HUES6 (cell line): ENCODE results near the gene SMNDC1.
"Not testable (repeated sequence)": the region's sequence is repeated elsewhere in the genome, so short reads cannot be mapped to it uniquely, and the experiment has no call there.

ENCODE experiments used
- H3K27ac ChIP-seq: 2 replicates; pipeline ENCODE4 v1.7.0; 2013; ENCODE audit warnings: low read depth, mild to moderate bottlenecking, low read length, inconsistent platforms
- H3K27me3 ChIP-seq: 2 replicates; pipeline ENCODE4 v1.6.1; 2013; ENCODE audit warnings: low read length; ENCODE audit not compliant: control insufficient read depth, insufficient read depth
- H3K36me3 ChIP-seq: 2 replicates; pipeline ENCODE4 v1.6.1; 2013; ENCODE audit warnings: low read length; ENCODE audit not compliant: control insufficient read depth, insufficient read depth
- H3K4me1 ChIP-seq: 2 replicates; pipeline ENCODE4 v1.6.1; 2013; ENCODE audit warnings: low read length; ENCODE audit not compliant: control insufficient read depth, insufficient read depth
- H3K4me3 ChIP-seq: 2 replicates; pipeline ENCODE4 v1.5.1; 2013; ENCODE audit warnings: low read depth, low read length
- H3K9ac ChIP-seq: one replicate; pipeline ENCODE4 v1.6.1; 2013; ENCODE audit warnings: mild to moderate bottlenecking, low read length
- H3K9me3 ChIP-seq: 2 replicates; pipeline ENCODE4 v1.6.1; 2013; ENCODE audit warnings: low read depth, low read length; ENCODE audit not compliant: control insufficient read depth, insufficient read depth

SMNDC1 gene

GRCh38 chr10:110343947-110344346 is 39.2 kb upstream of the SMNDC1 start:
- Histone ChIP-seq H3K36me3 (no peaks in the 10 kb centered on the region), H3K27ac (no peak overlapping the region), H3K9ac (no peak overlapping the region), H3K4me3 (no peak overlapping the region), H3K9me3 (no peaks in the 10 kb centered on the region), H3K4me1 (no peaks in the 10 kb centered on the region), H3K27me3 (no peaks in the 10 kb centered on the region)

- Histone ChIP-seq H3K36me3 (no peaks in the 10 kb centered on the region), H3K27ac (no peak overlapping the region), H3K9ac (no peak overlapping the region), H3K4me3 (no peak overlapping the region), H3K27me3 (no peaks in the 10 kb centered on the region), H3K4me1 (peaks cover 10% of the 10 kb centered on the region), H3K9me3 (no peaks in the 10 kb centered on the region)
Measured at GRCh38 chr10:110340816-110341215, 36.1 kb upstream of the SMNDC1 start.

- Histone ChIP-seq H3K27ac (no peak overlapping the region), H3K4me3 (no peak overlapping the region), H3K27me3 (no peaks in the 10 kb centered on the region), H3K9ac (no peak overlapping the region), H3K4me1 (peaks cover 16% of the 10 kb centered on the region), H3K9me3 (no peaks in the 10 kb centered on the region), H3K36me3 (no peaks in the 10 kb centered on the region)
Measured at GRCh38 chr10:110340122-110340521, 35.4 kb upstream of the SMNDC1 start.

GRCh38 chr10:110337906-110338305 is 33.2 kb upstream of the SMNDC1 start:
- H3K27ac ChIP-seq: no peak overlapping the region
- H3K9ac ChIP-seq: no peak overlapping the region
- H3K36me3 ChIP-seq: no peaks in the 10 kb centered on the region

GRCh38 chr10:110337401-110337800 is 32.7 kb upstream of the SMNDC1 start:
- Histone ChIP-seq H3K4me1 (peaks cover 16% of the 10 kb centered on the region), H3K9ac (no peak overlapping the region), H3K27ac (no peak overlapping the region), H3K4me3 (no peak overlapping the region), H3K27me3 (no peaks in the 10 kb centered on the region), H3K36me3 (no peaks in the 10 kb centered on the region), H3K9me3 (peaks cover 4% of the 10 kb centered on the region; the same call in 1 of the 2 replicates)

More at GRCh38 chr10:110337906-110338305, 33.2 kb upstream of the SMNDC1 start:
- Histone ChIP-seq H3K4me1 (peaks cover 16% of the 10 kb centered on the region), H3K4me3 (no peak overlapping the region), H3K27me3 (no peaks in the 10 kb centered on the region), H3K9me3 (no peaks in the 10 kb centered on the region)

- Histone ChIP-seq H3K4me3 (0 out of 2 replicates have a peak overlapping the region, but pooled peaks have one; percentile 16), H3K36me3 (no peaks in the 10 kb centered on the region), H3K9ac (no peak overlapping the region), H3K27ac (no peak overlapping the region), H3K4me1 (peaks cover 16% of the 10 kb centered on the region), H3K9me3 (peaks cover 14% of the 10 kb centered on the region), H3K27me3 (no peaks in the 10 kb centered on the region)
Measured at GRCh38 chr10:110336111-110336721, 31.5 kb upstream of the SMNDC1 start.

- 0 out of 2 replicates have a peak overlapping the region, but pooled peaks have one; percentile 38 for H3K27ac ChIP-seq
- H3K9me3 ChIP-seq: peaks cover 21% of the 10 kb centered on the region
- no peak overlapping the region; the same call in 1 of the 2 replicates for H3K4me3 ChIP-seq
- H3K36me3 ChIP-seq: no peaks in the 10 kb centered on the region
- no peaks in the 10 kb centered on the region for H3K27me3 ChIP-seq
- no peak overlapping the region for H3K9ac ChIP-seq
- H3K4me1 ChIP-seq: peaks cover 16% of the 10 kb centered on the region
Measured at GRCh38 chr10:110335314-110336064, 30.8 kb upstream of the SMNDC1 start.

- H3K27ac ChIP-seq: no peak overlapping the region
Measured at GRCh38 chr10:110334061-110334656, 29.4 kb upstream of the SMNDC1 start.

GRCh38 chr10:110331226-110331795 is 26.6 kb upstream of the SMNDC1 start:
- not testable (repeated sequence) for H3K27ac ChIP-seq, H3K36me3 ChIP-seq, H3K27me3 ChIP-seq, H3K9ac ChIP-seq, H3K4me3 ChIP-seq
- H3K4me1 ChIP-seq: peaks cover 11% of the 10 kb centered on the region
- H3K9me3 ChIP-seq: peaks cover 40% of the 10 kb centered on the region

More at GRCh38 chr10:110334061-110334656, 29.4 kb upstream of the SMNDC1 start:
- Histone ChIP-seq H3K36me3 (no peaks in the 10 kb centered on the region), H3K27me3 (no peaks in the 10 kb centered on the region), H3K4me3 (no peak overlapping the region), H3K9me3 (peaks cover 32% of the 10 kb centered on the region), H3K9ac (no peak overlapping the region), H3K4me1 (peaks cover 16% of the 10 kb centered on the region)

GRCh38 chr10:110330675-110331074 is 26.0 kb upstream of the SMNDC1 start:
- no peak overlapping the region for H3K9ac ChIP-seq
- H3K36me3 ChIP-seq: no peaks in the 10 kb centered on the region
- H3K9me3 ChIP-seq: peaks cover 40% of the 10 kb centered on the region
- H3K27me3 ChIP-seq: no peaks in the 10 kb centered on the region
- peaks cover 4% of the 10 kb centered on the region for H3K4me1 ChIP-seq
- no peak overlapping the region for H3K27ac ChIP-seq
- H3K4me3 ChIP-seq: no peak overlapping the region
